Astrocyte (in vitro differentiated cells and primary cell): Measurements from ENCODE around the gene CSTF2. TPM values are rescaled to one million over a fixed set of nuclear protein-coding genes. Genes with fewer than 3 reads are reported as not detected.
A peak's percentile ranks its signal among the peaks of the same experiment; 100 is the strongest.
"Not testable (repeated sequence)": the region's sequence is repeated elsewhere in the genome, so short reads cannot be mapped to it uniquely, and the experiment has no call there.

ENCODE experiments used
- DNase-seq: peaks from one replicate; pipeline ENCODE4 v3.0.0-alpha.2; 2010; ENCODE audit warnings: low read depth
- FAIRE-seq: peaks from 2 replicates; lab custom pipeline; 2011; peaks lifted over from hg19 to GRCh38; lab: Jason Lieb, UNC
- H2AFZ ChIP-seq: 2 replicates; pipeline ENCODE4 v1.6.0; 2012; ENCODE audit warnings: low read depth, low read length, inconsistent platforms
- H3K27ac ChIP-seq: 2 replicates; pipeline ENCODE4 v1.5.1; 2011; ENCODE audit warnings: low read depth, low read length, inconsistent platforms
- H3K27me3 ChIP-seq: 2 replicates; pipeline ENCODE4 v1.6.0; 2011; ENCODE audit warnings: low read length, inconsistent platforms; ENCODE audit not compliant: insufficient read depth
- H3K36me3 ChIP-seq: 2 replicates; pipeline ENCODE4 v1.5.1; 2011; ENCODE audit warnings: low read length, inconsistent platforms; ENCODE audit not compliant: insufficient read depth
- H3K4me1 ChIP-seq: 2 replicates; pipeline ENCODE4 v1.5.1; 2011; ENCODE audit warnings: low read length, inconsistent platforms; ENCODE audit not compliant: insufficient read depth
- H3K4me2 ChIP-seq: 2 replicates; pipeline ENCODE4 v1.6.0; 2012; ENCODE audit warnings: low read length, inconsistent platforms
- H3K4me3 ChIP-seq: 2 replicates; pipeline ENCODE4 v1.5.1; 2011; ENCODE audit warnings: low read depth, mild to moderate bottlenecking, low read length, inconsistent platforms; ENCODE audit not compliant: insufficient read depth
- H3K79me2 ChIP-seq: 2 replicates; pipeline ENCODE4 v1.6.0; 2012; ENCODE audit warnings: mild to moderate bottlenecking, low read length, inconsistent platforms; ENCODE audit not compliant: insufficient read depth
- H3K9ac ChIP-seq: 2 replicates; pipeline ENCODE4 v1.6.0; 2012; ENCODE audit warnings: mild to moderate bottlenecking, low read length, inconsistent platforms
- H3K9me3 ChIP-seq: 2 replicates; pipeline ENCODE4 v1.5.1; 2012; ENCODE audit warnings: low read depth, mild to moderate bottlenecking, low read length, inconsistent platforms; ENCODE audit not compliant: insufficient read depth
- H4K20me1 ChIP-seq: 2 replicates; pipeline ENCODE4 v1.6.0; 2012; ENCODE audit warnings: low read length, inconsistent platforms; ENCODE audit not compliant: insufficient read depth
- H3K27ac Mint-ChIP-seq: one replicate; pipeline ENCODE4 v1.8.0; 2021; ENCODE audit warnings: mild to moderate bottlenecking, mixed read lengths; ENCODE audit not compliant: unreplicated experiment
- H3K27me3 Mint-ChIP-seq: one replicate; pipeline ENCODE4 v1.8.0; 2021; ENCODE audit warnings: low read depth, mixed read lengths; ENCODE audit not compliant: unreplicated experiment
- H3K36me3 Mint-ChIP-seq: one replicate; pipeline ENCODE4 v1.8.0; 2021; ENCODE audit warnings: low read depth, mixed read lengths; ENCODE audit not compliant: unreplicated experiment
- H3K4me1 Mint-ChIP-seq: one replicate; pipeline ENCODE4 v1.8.0; 2021; ENCODE audit warnings: low read depth, mixed read lengths; ENCODE audit not compliant: unreplicated experiment
- H3K4me3 Mint-ChIP-seq: one replicate; pipeline ENCODE4 v1.8.0; 2021; ENCODE audit warnings: mild to moderate bottlenecking, moderate library complexity, mixed read lengths; ENCODE audit not compliant: unreplicated experiment
- H3K9me3 Mint-ChIP-seq: one replicate; pipeline ENCODE4 v1.8.0; 2021; ENCODE audit warnings: mild to moderate bottlenecking, mixed read lengths; ENCODE audit not compliant: unreplicated experiment
- CTCF ChIP-seq: IDR thresholded peaks from 2 replicates; pipeline ENCODE4 v1.5.1; 2011; ENCODE audit warnings: low read depth, mild to moderate bottlenecking, inconsistent platforms, low read length, moderate library complexity; ENCODE audit not compliant: insufficient read depth
- EZH2 ChIP-seq: IDR thresholded peaks from 2 replicates; pipeline ENCODE4 v1.6.1; 2012; ENCODE audit warnings: mild to moderate bottlenecking, low read length, inconsistent platforms; ENCODE audit not compliant: insufficient read depth
- total RNA-seq: library from RNA; stranded (reverse); gene quantifications from 2 replicates; pipeline ENCODE4 v1.2.1, GENCODE V29; 2021

The CSTF2 gene
- total RNA-seq, 1 donor from 2014 or later: 17.8 TPM

- Histone ChIP-seq H3K27me3 (no peaks in the 10 kb centered on the region), H3K4me1 (no peaks in the 10 kb centered on the region), H2AFZ (no peak overlapping the region), H4K20me1 (no peaks in the 10 kb centered on the region), H3K9ac (no peak overlapping the region), H3K27ac (no peak overlapping the region), H3K4me3 (no peak overlapping the region), H3K79me2 (no peaks in the 10 kb centered on the region), H3K9me3 (no peaks in the 10 kb centered on the region), H3K36me3 (no peaks in the 10 kb centered on the region), H3K4me2 (no peak overlapping the region)
- Mint-ChIP-seq H3K9me3 (no peaks in the 10 kb centered on the region), H3K4me3 (no peak overlapping the region), H3K36me3 (no peaks in the 10 kb centered on the region), H3K27ac (no peak overlapping the region), H3K27me3 (no peaks in the 10 kb centered on the region), H3K4me1 (no peaks in the 10 kb centered on the region)
- TF ChIP-seq CTCF: no peak
- TF ChIP-seq EZH2: no peak
- DNase-seq (no peak), FAIRE-seq (peak; percentile 88)
Measured at GRCh38 chrX:100798484-100799214, 21.5 kb upstream of the CSTF2 start.

- Histone ChIP-seq H3K27me3 (no peaks in the 10 kb centered on the region), H3K4me3 (no peak overlapping the region), H3K27ac (no peak overlapping the region), H3K36me3 (no peaks in the 10 kb centered on the region), H4K20me1 (no peaks in the 10 kb centered on the region), H3K9me3 (no peaks in the 10 kb centered on the region), H3K4me2 (no peak overlapping the region), H3K9ac (no peak overlapping the region), H3K4me1 (no peaks in the 10 kb centered on the region), H2AFZ (no peak overlapping the region), H3K79me2 (no peaks in the 10 kb centered on the region)
- Mint-ChIP-seq H3K4me3 (no peak overlapping the region), H3K4me1 (no peaks in the 10 kb centered on the region), H3K36me3 (no peaks in the 10 kb centered on the region), H3K27me3 (no peaks in the 10 kb centered on the region), H3K9me3 (peaks cover 1% of the 10 kb centered on the region), H3K27ac (no peak overlapping the region)
- FAIRE-seq: peak; percentile 97
- DNase-seq: no peak
- TF ChIP-seq EZH2 (no peak), CTCF (no peak)
Measured at GRCh38 chrX:100802843-100803242, 17.3 kb upstream of the CSTF2 start.

- Histone ChIP-seq H3K27ac (no peak overlapping the region), H3K4me1 (no peaks in the 10 kb centered on the region), H3K4me3 (no peak overlapping the region), H3K27me3 (no peaks in the 10 kb centered on the region), H3K4me2 (no peak overlapping the region), H3K9ac (no peak overlapping the region), H3K36me3 (no peaks in the 10 kb centered on the region), H4K20me1 (no peaks in the 10 kb centered on the region), H3K79me2 (no peaks in the 10 kb centered on the region), H3K9me3 (no peaks in the 10 kb centered on the region), H2AFZ (no peak overlapping the region)
- H3K27ac Mint-ChIP-seq: no peak overlapping the region
- no peaks in the 10 kb centered on the region for H3K4me1 Mint-ChIP-seq
- peaks cover 4% of the 10 kb centered on the region for H3K9me3 Mint-ChIP-seq
- peaks cover 2% of the 10 kb centered on the region for H3K27me3 Mint-ChIP-seq
- FAIRE-seq: no peak
- no peak for DNase-seq
- H3K36me3 Mint-ChIP-seq: no peaks in the 10 kb centered on the region
- no peak overlapping the region for H3K4me3 Mint-ChIP-seq
- TF ChIP-seq CTCF (no peak), EZH2 (no peak)
Measured at GRCh38 chrX:100804780-100805179, 15.4 kb upstream of the CSTF2 start.

- not testable (repeated sequence) for H3K36me3 ChIP-seq, H4K20me1 ChIP-seq, H3K4me3 ChIP-seq, H3K27me3 ChIP-seq, DNase-seq, H3K9ac ChIP-seq, H3K4me3 Mint-ChIP-seq, H3K4me1 Mint-ChIP-seq, H3K4me1 ChIP-seq, H3K27me3 Mint-ChIP-seq, H3K27ac Mint-ChIP-seq, H3K79me2 ChIP-seq, H2AFZ ChIP-seq, H3K9me3 Mint-ChIP-seq, H3K9me3 ChIP-seq, H3K4me2 ChIP-seq, H3K36me3 Mint-ChIP-seq, H3K27ac ChIP-seq
- FAIRE-seq: peak; percentile 75
Measured at GRCh38 chrX:100808265-100808664, 11.9 kb upstream of the CSTF2 start.
